ENCODE results near the gene PILRA. TPM values are rescaled to one million over a fixed set of nuclear protein-coding genes. Genes with fewer than 3 reads are reported as not detected.

PILRA gene
- polyA plus RNA-seq, 1 experiment: 0.49 TPM

- DNase-seq (ENCODE audit: low read depth): no peak
- Histone ChIP-seq H3K36me3 (ENCODE audit: control insufficient read depth, insufficient read depth, low read length) (no peaks in the 10 kb centered on the region), H3K27me3 (ENCODE audit: control insufficient read depth, insufficient read depth, low read length) (peaks cover 2% of the 10 kb centered on the region; the same call in 1 of the 2 replicates), H3K4me3 (ENCODE audit: low read depth, low read length) (no peak overlapping the region)
- TF ChIP-seq CTCF (IDR thresholded peaks at IDR 0.05; ENCODE audit: insufficient read depth, low read depth, low read length): no peak
- ChIA-PET POLR2A (no interaction called here), CTCF (no interaction called here)
These were observed 40.1 kb downstream of the PILRA start for GRCh38 chr7:100413346-100413745.

GRCh38 chr7:100413889-100414288 is 40.6 kb downstream of the PILRA start:
- POLR2A ChIA-PET: no interaction called here

GRCh38 chr7:100415448-100415847 is 42.2 kb downstream of the PILRA start:
- Histone ChIP-seq H3K4me3 (ENCODE audit: low read depth, low read length) (no peak overlapping the region), H3K36me3 (ENCODE audit: control insufficient read depth, insufficient read depth, low read length) (no peaks in the 10 kb centered on the region), H3K27me3 (ENCODE audit: control insufficient read depth, insufficient read depth, low read length) (no peaks in the 10 kb centered on the region)
- CTCF ChIA-PET: interaction anchor here (0.9 to 1.9 kb wide), 3 partner anchors 8 to 12 kb away, joined by 4 to 11 read pairs (median 5); no protein-coding TSS in a partner anchor
- TF ChIP-seq CTCF (IDR thresholded peaks at IDR 0.05; ENCODE audit: insufficient read depth, low read depth, low read length): no peak
- DNase-seq (ENCODE audit: low read depth): no peak
- POLR2A ChIA-PET: no interaction called here

More at GRCh38 chr7:100413889-100414288, 40.6 kb downstream of the PILRA start:
- Histone ChIP-seq H3K4me3 (ENCODE audit: low read depth, low read length) (no peak overlapping the region), H3K36me3 (ENCODE audit: control insufficient read depth, insufficient read depth, low read length) (no peaks in the 10 kb centered on the region), H3K27me3 (ENCODE audit: control insufficient read depth, insufficient read depth, low read length) (peaks cover 2% of the 10 kb centered on the region; the same call in 1 of the 2 replicates)
- DNase-seq (ENCODE audit: low read depth): no peak
- CTCF ChIA-PET: no interaction called here
- TF ChIP-seq CTCF (IDR thresholded peaks at IDR 0.05; ENCODE audit: insufficient read depth, low read depth, low read length): no peak

- Histone ChIP-seq H3K36me3 (ENCODE audit: control insufficient read depth, insufficient read depth, low read length) (no peaks in the 10 kb centered on the region), H3K27me3 (ENCODE audit: control insufficient read depth, insufficient read depth, low read length) (no peaks in the 10 kb centered on the region), H3K4me3 (ENCODE audit: low read depth, low read length) (no peak overlapping the region)
- ChIA-PET CTCF (interaction anchor here (3.3 kb wide), 1 partner anchor 11 kb away, joined by 21 read pairs; no protein-coding TSS in a partner anchor), POLR2A (no interaction called here)
- TF ChIP-seq CTCF (IDR thresholded peaks at IDR 0.05; ENCODE audit: insufficient read depth, low read depth, low read length): no peak
- no peak for DNase-seq (ENCODE audit: low read depth)
These were observed 45.8 kb downstream of the PILRA start for GRCh38 chr7:100418930-100419659.

GRCh38 chr7:100419660-100420226 is 46.5 kb downstream of the PILRA start:
- CTCF ChIA-PET: interaction anchor here (3.3 kb wide), 1 partner anchor 12 kb away, joined by 21 read pairs; no protein-coding TSS in a partner anchor
- no peaks in the 10 kb centered on the region for H3K36me3 ChIP-seq (ENCODE audit: control insufficient read depth, insufficient read depth, low read length)
- no peaks in the 10 kb centered on the region for H3K27me3 ChIP-seq (ENCODE audit: control insufficient read depth, insufficient read depth, low read length)
- H3K4me3 ChIP-seq (ENCODE audit: low read depth, low read length): no peak overlapping the region
- DNase-seq (ENCODE audit: low read depth): no peak
- TF ChIP-seq CTCF (IDR thresholded peaks at IDR 0.05; ENCODE audit: insufficient read depth, low read depth, low read length): no peak
- POLR2A ChIA-PET: no interaction called here
